Ishikawa (cell line): ENCODE results near the gene RBL1.

Source experiments
- CEBPB ChIP-seq: IDR thresholded peaks from 2 replicates; pipeline ENCODE4 v1.6.1; 2012
- RAD21 ChIP-seq: IDR thresholded peaks from 2 replicates; pipeline ENCODE4 v1.6.1; 2012; ENCODE audit warnings: low read depth
- TEAD4 ChIP-seq: IDR thresholded peaks from 2 replicates; pipeline ENCODE4 v1.6.1; 2012

GRCh38 chr20:36957875-36958667, 137.7 kb downstream of the RBL1 start:
- TF ChIP-seq TEAD4 (no peak), CEBPB (no peak), RAD21 (no peak)
